Thymus (tissue), 11 donors: ENCODE measurements around the gene TUBB1. TPM values are rescaled to one million over a fixed set of nuclear protein-coding genes. Genes with fewer than 3 reads are reported as not detected.

ENCODE experiments used
- DNase-seq, 9 donors: peaks; one replicate each; pipeline ENCODE4 v3.0.0-alpha.2; 2013; ENCODE audit warnings: low spot score in 9 of 9, low read depth in 6 of 9, missing footprints in 1 of 9
- H3K27ac ChIP-seq, 2 donors: one replicate each; pipeline ENCODE4 v1.5.1; 2013; ENCODE audit warnings: control low read depth in 1 of 2, low read depth in 1 of 2, low read length in 1 of 2, mild to moderate bottlenecking in 1 of 2, moderate library complexity in 1 of 2
- H3K27me3 ChIP-seq, 2 donors: one replicate each; pipeline ENCODE4 v1.5.1; 2013; ENCODE audit warnings: low read length in 1 of 2; ENCODE audit not compliant: control insufficient read depth in 2 of 2, insufficient read depth in 1 of 2
- H3K36me3 ChIP-seq, 2 donors: one replicate each; pipeline ENCODE4 v1.5.1; 2013; ENCODE audit warnings: low read length in 1 of 2, mild to moderate bottlenecking in 1 of 2, moderate library complexity in 1 of 2; ENCODE audit not compliant: control insufficient read depth in 2 of 2, insufficient read depth in 2 of 2
- H3K4me1 ChIP-seq, 2 donors: one replicate each; pipeline ENCODE4 v1.5.1; 2013; ENCODE audit warnings: low read length in 2 of 2; ENCODE audit not compliant: control insufficient read depth in 2 of 2, insufficient read depth in 2 of 2
- H3K4me3 ChIP-seq, 2 donors: one replicate each; pipeline ENCODE4 v1.5.1; 2013; ENCODE audit warnings: low read length in 2 of 2, control low read depth in 1 of 2, mild to moderate bottlenecking in 1 of 2
- H3K9me3 ChIP-seq, 2 donors: one replicate each; pipeline ENCODE4 v1.5.1; 2013; ENCODE audit warnings: low read length in 1 of 2, mild to moderate bottlenecking in 1 of 2; ENCODE audit not compliant: control insufficient read depth in 2 of 2, insufficient read depth in 1 of 2
- WGBS: extraction: QIAGEN DNeasy Blood & Tissue Kit; methylation state at CpG from one replicate; pipeline ENCODE4 v1.1.7; 2013; 5-methylcytosine and 5-hydroxymethylcytosine counted together
- polyA plus RNA-seq: library from polyadenylated mRNA; stranded (reverse); fragments of 200-250 nt; gene quantifications from one replicate; pipeline ENCODE4 v1.2.3, GENCODE V29; 2013
- total RNA-seq: library from RNA; stranded (reverse); fragments of 120-200 nt; gene quantifications from one replicate; pipeline ENCODE4 v1.2.4, GENCODE V29; 2013
- donor health status: healthy.

TUBB1 gene
- total and polyA plus RNA-seq, 2 donors = 0.14 to 0.47 TPM

- DNase-seq = no peak
- H3K9me3 ChIP-seq = no peaks in the 10 kb centered on the region
- H3K4me3 ChIP-seq = no peak overlapping the region
- H3K27ac ChIP-seq = no peak overlapping the region
- no peaks in the 10 kb centered on the region for H3K4me1 ChIP-seq
- no peaks in the 10 kb centered on the region for H3K36me3 ChIP-seq
- WGBS = 100% methylated on average over 1 of the region's 1 CpG
- H3K27me3 ChIP-seq = peaks cover 0 to 25% of the 10 kb centered on the region in 2 donors
These were observed 54.4 kb downstream of the TUBB1 start for GRCh38 chr20:59073582-59073981.

DNA sequence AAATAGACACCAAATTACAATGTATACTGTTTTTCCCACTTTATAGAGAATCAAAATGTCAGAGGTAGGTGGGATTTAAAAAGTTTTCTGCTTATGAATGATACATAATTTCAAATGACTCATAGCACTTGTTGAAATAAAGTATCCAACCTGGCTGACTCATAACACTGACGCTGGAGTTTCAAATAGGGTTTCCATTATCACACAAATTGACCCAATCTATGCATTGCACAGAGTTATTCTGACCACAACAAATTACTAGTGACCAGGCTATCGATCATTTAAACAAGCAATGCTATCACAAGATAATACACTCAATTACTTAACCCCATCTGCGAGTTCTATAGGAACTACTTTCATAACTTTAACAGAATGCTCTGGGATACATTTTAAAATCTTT, 55.2 kb downstream of the TUBB1 start:
- no peak overlapping the region for H3K27ac ChIP-seq
- H3K4me1 ChIP-seq = no peaks in the 10 kb centered on the region
- DNase-seq = no peak
- WGBS = 92% methylated on average over 3 of the region's 3 CpGs
- H3K4me3 ChIP-seq = no peak overlapping the region
- no peaks in the 10 kb centered on the region for H3K9me3 ChIP-seq
- H3K27me3 ChIP-seq = peaks cover 0 to 25% of the 10 kb centered on the region in 2 donors
- no peaks in the 10 kb centered on the region for H3K36me3 ChIP-seq

- WGBS = 89% methylated on average over 4 of the region's 4 CpGs
These were observed 56.8 kb downstream of the TUBB1 start for GRCh38 chr20:59075934-59076508.

More at GRCh38 chr20:59075934-59076508, 56.8 kb downstream of the TUBB1 start:
- H3K9me3 ChIP-seq = no peaks in the 10 kb centered on the region
- no peak overlapping the region for H3K4me3 ChIP-seq
- H3K27me3 ChIP-seq = peaks cover 0 to 25% of the 10 kb centered on the region in 2 donors
- DNase-seq = no peak
- H3K36me3 ChIP-seq = no peaks in the 10 kb centered on the region
- H3K27ac ChIP-seq = no peak overlapping the region
- no peaks in the 10 kb centered on the region for H3K4me1 ChIP-seq

Other genes with a start within 250 kb of the TUBB1 start
- 0.76 TPM for gene GNAS-AS1, start 168.5 kb upstream of the TUBB1 start, total RNA-seq
- gene GNAS-AS1, start 168.5 kb upstream of the TUBB1 start, polyA plus RNA-seq = 0.32 TPM
- 434 TPM for gene GNAS, start 166.7 kb upstream of the TUBB1 start, total RNA-seq
- gene GNAS, start 166.7 kb upstream of the TUBB1 start, polyA plus RNA-seq = 700 TPM
- 42.2 TPM for gene NELFCD, start 38.2 kb upstream of the TUBB1 start, total RNA-seq
- gene NELFCD, start 38.2 kb upstream of the TUBB1 start, polyA plus RNA-seq = 60.6 TPM
- 64.2 TPM for gene CTSZ, start 12.2 kb upstream of the TUBB1 start, total RNA-seq
- gene CTSZ, start 12.2 kb upstream of the TUBB1 start, polyA plus RNA-seq = 134 TPM
- 124 TPM for gene ATP5F1E, start 12.9 kb downstream of the TUBB1 start, total RNA-seq
- gene ATP5F1E, start 12.9 kb downstream of the TUBB1 start, polyA plus RNA-seq = 82.1 TPM
- gene PRELID3B, start 23.4 kb downstream of the TUBB1 start, total RNA-seq = 61.9 TPM
- gene PRELID3B, start 23.4 kb downstream of the TUBB1 start, polyA plus RNA-seq = 33.4 TPM
- gene ZNF831, start 144.4 kb downstream of the TUBB1 start, total RNA-seq = 2.1 TPM
- 2.9 TPM for gene ZNF831, start 144.4 kb downstream of the TUBB1 start, polyA plus RNA-seq